HFF-Myc (cell line): ENCODE measurements around the gene NAV2.

Experiments used
- DNase-seq: peaks from one replicate; pipeline ENCODE4 v3.0.0-alpha.2; 2011; ENCODE audit warnings: low read depth; ENCODE audit errors: extremely low read depth
- H3K4me3 ChIP-seq: replicated peaks from 2 replicates; pipeline ENCODE4 v1.5.1; 2011; ENCODE audit warnings: low read depth, mild to moderate bottlenecking, control low read depth, low read length
- CTCF ChIP-seq: IDR thresholded peaks from 2 replicates; pipeline ENCODE4 v1.5.1; 2012; ENCODE audit warnings: mild to moderate bottlenecking, low read depth, low read length, control low read depth; ENCODE audit errors: missing control alignments

The NAV2 gene

GRCh38 chr11:20013346-20014066 is 300.9 kb downstream of the NAV2 start:
- TF ChIP-seq CTCF = no peak
- no peak for DNase-seq

DNA sequence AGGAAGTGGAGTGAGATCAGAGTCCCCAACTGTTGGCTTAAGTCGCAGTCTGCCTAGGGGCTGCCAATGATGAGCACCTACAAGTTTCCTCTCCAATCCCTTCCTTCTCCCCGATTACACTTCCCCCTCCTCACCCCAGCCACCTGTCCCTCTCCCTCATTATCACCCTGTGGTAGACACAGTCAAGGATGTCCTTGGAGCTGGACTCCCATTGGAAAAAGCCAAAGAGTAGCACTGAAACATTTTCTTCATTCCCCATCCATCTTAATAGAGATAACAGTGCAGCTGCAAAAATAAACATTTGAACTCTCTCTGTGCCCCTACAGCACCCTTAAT is 301.4 kb downstream of the NAV2 start:
- no peak for DNase-seq
- no peak for TF ChIP-seq CTCF
- no peak overlapping the region for H3K4me3 ChIP-seq

More at GRCh38 chr11:20013346-20014066, 300.9 kb downstream of the NAV2 start:
- no peak overlapping the region for H3K4me3 ChIP-seq

DNA sequence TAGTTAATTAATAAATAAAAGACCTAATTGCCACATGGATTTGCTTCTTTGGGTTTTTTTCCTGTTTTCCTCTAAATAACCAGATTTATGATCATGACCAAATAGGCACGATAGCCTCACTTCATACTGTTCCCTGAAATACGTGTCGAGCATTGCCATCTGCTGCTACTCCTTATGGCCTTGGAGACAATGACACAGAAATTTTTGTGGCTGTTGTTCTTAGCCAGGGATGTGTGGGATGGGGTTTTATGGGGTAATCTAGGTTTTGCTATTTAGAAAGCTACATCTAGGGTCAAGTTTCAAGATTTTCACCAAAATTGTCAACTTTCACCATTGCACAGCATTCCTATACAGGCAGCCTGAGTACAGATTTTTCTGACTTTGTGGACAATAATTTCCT is 302.5 kb downstream of the NAV2 start:
- H3K4me3 ChIP-seq = no peak overlapping the region
- no peak for DNase-seq
- no peak for TF ChIP-seq CTCF

- no peak for TF ChIP-seq CTCF
- H3K4me3 ChIP-seq = no peak overlapping the region
- DNase-seq = no peak
These were observed 303.1 kb downstream of the NAV2 start for GRCh38 chr11:20015529-20016427.

DNA sequence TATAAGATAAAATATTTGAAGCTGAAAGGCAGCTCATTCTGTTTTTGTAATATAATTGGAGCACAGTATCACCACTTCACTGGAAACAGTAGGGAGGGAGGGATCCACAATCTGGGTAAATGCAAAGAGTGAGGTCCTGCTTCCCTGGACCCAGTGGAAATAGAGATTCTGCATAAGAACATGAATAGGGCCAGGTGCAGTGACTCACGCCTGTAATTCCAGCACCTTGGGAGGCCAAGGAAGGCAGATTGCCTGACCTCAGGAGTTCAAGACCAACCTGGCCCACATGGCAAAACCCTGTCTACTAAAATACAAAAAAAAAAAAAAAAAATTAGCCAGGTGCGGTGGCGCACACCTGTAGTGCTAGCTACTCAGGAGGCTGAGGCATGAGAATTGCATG is 303.9 kb downstream of the NAV2 start:
- TF ChIP-seq CTCF = no peak
- H3K4me3 ChIP-seq = no peak overlapping the region
- no peak for DNase-seq

DNA sequence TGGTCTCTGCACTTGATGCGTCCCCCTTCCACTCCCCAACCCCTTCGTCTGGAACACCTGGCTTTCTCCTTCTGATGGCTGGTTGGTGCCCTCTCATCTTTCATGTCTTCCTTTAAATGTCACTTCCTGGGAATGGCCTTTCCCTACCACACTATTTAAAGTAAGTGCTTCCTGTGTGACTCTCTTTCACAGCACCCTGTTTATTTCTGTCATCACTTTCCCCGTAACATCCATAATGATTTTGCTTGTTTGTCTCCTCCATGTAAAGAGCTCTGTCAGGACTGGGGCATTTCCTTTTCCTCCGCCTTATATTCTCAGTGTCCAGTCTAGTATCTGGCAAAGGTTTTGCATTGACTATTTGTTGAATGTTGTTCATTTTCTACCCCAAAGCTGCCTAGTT is 304.7 kb downstream of the NAV2 start:
- TF ChIP-seq CTCF = no peak
- H3K4me3 ChIP-seq = no peak overlapping the region
- DNase-seq = no peak
